Natural killer cell treated with Interleukin-12 subunit alpha and Interleukin-12 subunit beta and Interleukin-15 and Interleukin-18, amount 100 ng/mL, for 72 hours (primary cell): Measurements from ENCODE around the gene MRTFA. TPM values are rescaled to one million over a fixed set of nuclear protein-coding genes. Genes with fewer than 3 reads are reported as not detected.
"Not testable (repeated sequence)": the region's sequence is repeated elsewhere in the genome, so short reads cannot be mapped to it uniquely, and the experiment has no call there.

ENCODE experiments used
- ATAC-seq, 2 donors: fragments of 150-1000 bp; cut with Tn5 transposase in 1 of 2; sonication (Bioruptor Pico), chemical (Tn5 transposase) in 1 of 2; 2 replicates each; pipeline ENCODE4 v1.10.0; 2021
- DNase-seq: peaks from one replicate; pipeline ENCODE4 v3.0.0; 2022; ENCODE audit warnings: low spot score
- H3K27ac Mint-ChIP-seq, 2 donors: 1 replicate in 1 of 2; 2 replicates in 1 of 2; pipeline ENCODE4 v1.8.0; 2022; ENCODE audit warnings: mixed read lengths in 2 of 2, mild to moderate bottlenecking in 1 of 2, moderate library complexity in 1 of 2
- H3K27me3 Mint-ChIP-seq, 2 donors: 1 replicate in 1 of 2; 2 replicates in 1 of 2; pipeline ENCODE4 v1.8.0; 2022; ENCODE audit warnings: mixed read lengths in 2 of 2
- H3K36me3 Mint-ChIP-seq: one replicate; pipeline ENCODE4 v1.8.0; 2022; ENCODE audit warnings: mixed read lengths
- H3K4me1 Mint-ChIP-seq, 2 donors: 1 replicate in 1 of 2; 2 replicates in 1 of 2; pipeline ENCODE4 v1.8.0; 2022; ENCODE audit warnings: low read depth in 2 of 2, mixed read lengths in 2 of 2, mild to moderate bottlenecking in 1 of 2
- H3K4me3 Mint-ChIP-seq: one replicate; pipeline ENCODE4 v1.8.0; 2022; ENCODE audit warnings: mixed read lengths
- H3K9me3 Mint-ChIP-seq: 2 replicates; pipeline ENCODE4 v1.8.0; 2022; ENCODE audit warnings: mixed read lengths
- total RNA-seq, 2 donors: library from RNA; stranded (reverse); gene quantifications; one replicate each; pipeline ENCODE4 v1.2.3, GENCODE V29; 2022

The MRTFA gene
- total RNA-seq, 2 donors from 2014 or later = 53.4 to 86.9 TPM

DNA sequence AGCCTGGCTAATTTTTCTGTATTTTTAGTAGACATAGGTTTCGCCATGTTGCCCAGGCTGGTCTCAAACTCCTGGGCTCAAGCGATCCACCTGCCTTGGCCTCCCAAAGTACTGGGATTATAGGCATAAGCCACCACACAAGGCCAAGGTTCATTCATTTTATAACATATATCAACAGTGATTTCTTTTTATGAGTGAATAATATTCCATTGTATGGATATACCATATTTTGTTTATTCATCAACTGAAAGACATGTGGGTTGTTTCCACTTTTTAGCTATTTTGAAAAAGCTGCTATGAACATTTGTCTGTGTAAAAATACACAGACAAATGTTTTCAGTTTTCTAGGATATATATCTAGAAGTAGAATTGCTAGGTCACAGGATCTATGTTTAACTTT is 116.0 kb downstream of the MRTFA start:
- Mint-ChIP-seq H3K27ac (no peak overlapping the region), H3K4me3 (no peak overlapping the region), H3K27me3 (no peaks in the 10 kb centered on the region), H3K4me1 (peaks cover 20 to 30% of the 10 kb centered on the region in 2 donors), H3K36me3 (peaks cover 5% of the 10 kb centered on the region), H3K9me3 (no peaks in the 10 kb centered on the region)
- no peak for ATAC-seq
- DNase-seq = no peak

GRCh38 chr22:40519948-40520331 is 116.6 kb downstream of the MRTFA start:
- Mint-ChIP-seq H3K27me3 (no peaks in the 10 kb centered on the region), H3K4me1 (peaks cover 20 to 29% of the 10 kb centered on the region in 2 donors), H3K36me3 (peaks cover 5% of the 10 kb centered on the region), H3K27ac (peak overlapping the region in 1 of 2 donors; percentile 67), H3K4me3 (peak overlapping the region; percentile 47), H3K9me3 (no peaks in the 10 kb centered on the region)
- no peak for DNase-seq
- no peak for ATAC-seq

DNA sequence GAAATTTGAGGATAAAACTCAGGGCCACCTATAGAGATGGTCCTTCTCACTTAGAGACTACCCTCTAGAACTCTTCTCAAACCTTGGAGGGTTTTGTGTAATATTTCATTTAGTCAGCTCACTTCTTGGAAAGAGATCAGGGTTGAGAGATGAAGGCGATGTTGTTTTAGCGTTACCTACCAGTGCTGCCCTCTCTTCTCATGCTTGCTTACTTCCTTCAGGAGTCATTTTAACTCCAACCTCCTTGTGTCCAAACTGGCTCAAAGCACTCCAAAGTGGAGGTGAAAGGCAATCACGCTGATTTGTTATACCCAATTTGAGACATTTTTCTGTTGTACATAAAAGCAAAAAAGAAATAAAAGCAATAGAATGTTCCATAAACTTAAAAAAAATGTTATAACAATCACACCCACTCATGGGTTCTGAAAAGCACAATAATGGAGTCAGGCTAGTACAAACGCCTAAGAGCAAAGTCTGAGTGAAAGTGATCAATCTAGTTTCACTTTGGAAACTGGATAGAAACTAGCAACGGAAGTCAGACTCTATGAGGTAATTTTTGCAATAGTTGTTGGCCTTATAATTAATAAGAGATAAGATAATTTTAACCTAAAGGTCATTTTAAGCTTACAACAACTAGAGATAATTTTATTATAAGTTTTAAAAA is 117.1 kb downstream of the MRTFA start:
- ATAC-seq = peak; percentile 67 to 86
- DNase-seq = no peak
- no peaks in the 10 kb centered on the region for H3K27me3 Mint-ChIP-seq
- H3K36me3 Mint-ChIP-seq = peaks cover 5% of the 10 kb centered on the region
- H3K4me3 Mint-ChIP-seq = peak overlapping the region; percentile 71
- peaks cover 20 to 29% of the 10 kb centered on the region in 2 donors for H3K4me1 Mint-ChIP-seq
- H3K9me3 Mint-ChIP-seq = no peaks in the 10 kb centered on the region
- H3K27ac Mint-ChIP-seq = peak overlapping the region; percentile 43 to 67

GRCh38 chr22:40518840-40519239 is 117.7 kb downstream of the MRTFA start:
- DNase-seq (no peak), ATAC-seq (no peak)
- H3K9me3 Mint-ChIP-seq = no peaks in the 10 kb centered on the region
- H3K27me3 Mint-ChIP-seq = no peaks in the 10 kb centered on the region
- peak overlapping the region; percentile 43 to 67 for H3K27ac Mint-ChIP-seq
- peaks cover 20 to 29% of the 10 kb centered on the region in 2 donors for H3K4me1 Mint-ChIP-seq
- peaks cover 5% of the 10 kb centered on the region for H3K36me3 Mint-ChIP-seq
- H3K4me3 Mint-ChIP-seq = peak overlapping the region; percentile 71

- peaks cover 5% of the 10 kb centered on the region for H3K36me3 Mint-ChIP-seq
- H3K9me3 Mint-ChIP-seq = no peaks in the 10 kb centered on the region
- ATAC-seq = no peak
- peaks cover 20 to 22% of the 10 kb centered on the region in 2 donors for H3K4me1 Mint-ChIP-seq
- no peak overlapping the region for H3K4me3 Mint-ChIP-seq
- no peak for DNase-seq
- no peaks in the 10 kb centered on the region for H3K27me3 Mint-ChIP-seq
- no peak overlapping the region for H3K27ac Mint-ChIP-seq
Observed at GRCh38 chr22:40517631-40518030, 118.9 kb downstream of the MRTFA start.

DNA sequence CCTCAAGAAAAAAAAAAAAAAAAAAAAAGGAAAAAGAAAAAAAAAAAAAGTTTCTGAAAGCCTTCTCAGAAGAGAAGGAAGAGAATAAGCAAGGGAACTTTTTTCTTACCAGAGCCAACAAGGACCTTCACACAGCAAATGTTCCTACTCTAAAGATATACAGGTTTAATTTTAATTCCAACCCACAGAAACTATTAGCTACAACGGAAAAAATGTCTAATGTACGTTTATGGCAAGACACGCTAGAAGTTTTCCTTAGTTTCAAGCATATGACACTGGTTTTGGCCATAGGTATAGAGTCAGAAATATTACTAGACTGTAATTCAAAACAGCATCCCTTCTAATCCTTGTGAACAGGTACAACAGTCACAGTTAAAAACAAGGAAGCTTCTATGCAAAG is 120.1 kb downstream of the MRTFA start:
- H3K36me3 Mint-ChIP-seq = peaks cover 5% of the 10 kb centered on the region
- no peak overlapping the region for H3K4me3 Mint-ChIP-seq
- ATAC-seq (no peak), DNase-seq (no peak)
- H3K9me3 Mint-ChIP-seq = no peaks in the 10 kb centered on the region
- H3K27me3 Mint-ChIP-seq = no peaks in the 10 kb centered on the region
- peaks cover 17 to 20% of the 10 kb centered on the region in 2 donors for H3K4me1 Mint-ChIP-seq
- H3K27ac Mint-ChIP-seq = no peak overlapping the region

GRCh38 chr22:40512426-40513136 is 123.9 kb downstream of the MRTFA start:
- H3K36me3 Mint-ChIP-seq = no peaks in the 10 kb centered on the region
- ATAC-seq = no peak
- H3K4me1 Mint-ChIP-seq = peaks cover 0 to 5% of the 10 kb centered on the region in 2 donors

GRCh38 chr22:40511604-40512003 is 124.9 kb downstream of the MRTFA start:
- Mint-ChIP-seq H3K36me3 (no peaks in the 10 kb centered on the region), H3K27me3 (no peaks in the 10 kb centered on the region), H3K9me3 (no peaks in the 10 kb centered on the region), H3K27ac (no peak overlapping the region), H3K4me3 (no peak overlapping the region), H3K4me1 (peaks cover 0 to 5% of the 10 kb centered on the region in 2 donors)
- ATAC-seq = no peak
- DNase-seq = no peak

More at GRCh38 chr22:40512426-40513136, 123.9 kb downstream of the MRTFA start:
- Mint-ChIP-seq H3K27me3 (no peaks in the 10 kb centered on the region), H3K9me3 (no peaks in the 10 kb centered on the region), H3K27ac (no peak overlapping the region), H3K4me3 (no peak overlapping the region)
- DNase-seq = no peak

DNA sequence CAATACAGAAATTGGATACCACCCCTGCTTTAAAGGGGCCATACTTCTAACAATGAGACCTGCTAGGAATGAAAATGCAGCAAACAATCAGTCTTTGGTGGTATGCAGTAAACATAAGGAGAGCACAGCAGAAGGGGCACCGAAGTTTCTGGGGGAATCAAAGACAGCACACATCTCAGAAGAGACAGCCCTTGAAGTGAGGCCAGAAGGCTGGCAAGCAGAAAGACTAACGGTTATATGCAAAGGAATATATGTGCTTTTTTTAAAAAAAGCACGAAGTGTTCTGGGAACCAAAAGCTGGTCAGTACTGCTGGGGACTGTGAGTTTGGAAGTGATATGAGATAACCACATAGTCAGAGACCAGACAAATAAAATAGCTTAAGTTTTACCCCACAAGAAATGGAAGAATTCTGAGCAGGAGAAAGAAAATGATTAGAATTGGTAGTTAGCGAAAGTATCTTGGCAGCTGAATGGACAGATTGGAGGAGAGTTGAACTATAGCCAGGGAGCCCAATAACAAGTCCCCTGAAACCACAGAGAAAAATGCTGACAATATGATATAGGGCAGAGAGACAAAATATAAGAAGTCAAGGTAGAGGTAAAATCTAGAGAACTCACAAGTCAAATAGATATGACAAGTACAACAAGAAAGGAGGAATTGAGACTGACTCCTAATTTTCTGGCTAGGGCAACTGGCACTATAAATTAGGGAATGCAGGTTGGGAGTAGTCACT is 125.7 kb downstream of the MRTFA start:
- H3K9me3 Mint-ChIP-seq = no peaks in the 10 kb centered on the region
- ATAC-seq (no peak), DNase-seq (no peak)
- H3K27me3 Mint-ChIP-seq = no peaks in the 10 kb centered on the region
- no peak overlapping the region for H3K4me3 Mint-ChIP-seq
- H3K4me1 Mint-ChIP-seq = peaks cover 0 to 5% of the 10 kb centered on the region in 2 donors
- no peak overlapping the region for H3K27ac Mint-ChIP-seq
- H3K36me3 Mint-ChIP-seq = no peaks in the 10 kb centered on the region

DNA sequence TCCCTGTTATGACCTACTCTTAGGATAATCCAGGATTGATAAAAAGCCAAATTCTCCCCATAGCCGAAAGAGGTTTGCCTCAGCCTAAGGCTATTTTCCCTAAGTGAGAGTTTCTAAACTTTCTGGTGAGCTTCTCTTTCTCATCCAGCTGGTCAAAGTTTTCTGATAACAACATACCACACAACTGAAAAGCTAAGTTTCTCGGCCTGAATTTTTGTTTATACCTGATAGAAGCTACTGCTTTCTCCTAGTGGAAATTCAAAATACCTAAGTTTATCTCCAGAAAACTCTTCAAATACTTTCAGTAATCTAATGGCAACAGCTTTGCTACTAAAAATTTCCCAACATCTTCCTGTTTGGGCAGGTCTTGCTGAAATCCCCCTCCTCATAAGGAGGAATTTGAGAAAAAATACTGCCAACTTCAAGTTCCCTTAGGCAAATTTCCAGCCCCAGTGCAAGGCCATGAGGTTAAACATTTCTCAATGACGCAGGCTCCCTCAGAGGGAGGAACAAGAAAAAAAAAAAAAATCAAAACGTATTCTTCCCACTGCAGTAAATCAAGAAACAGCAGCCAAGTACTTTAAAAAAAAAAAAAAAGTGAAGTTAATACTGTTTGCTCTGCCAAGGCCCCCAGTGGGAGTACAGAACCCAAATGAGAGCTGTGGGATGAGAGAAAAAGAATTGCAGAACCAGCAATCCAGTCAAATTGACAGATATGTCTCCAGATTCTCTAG is 127.0 kb downstream of the MRTFA start:
- no peaks in the 10 kb centered on the region for H3K9me3 Mint-ChIP-seq

DNA sequence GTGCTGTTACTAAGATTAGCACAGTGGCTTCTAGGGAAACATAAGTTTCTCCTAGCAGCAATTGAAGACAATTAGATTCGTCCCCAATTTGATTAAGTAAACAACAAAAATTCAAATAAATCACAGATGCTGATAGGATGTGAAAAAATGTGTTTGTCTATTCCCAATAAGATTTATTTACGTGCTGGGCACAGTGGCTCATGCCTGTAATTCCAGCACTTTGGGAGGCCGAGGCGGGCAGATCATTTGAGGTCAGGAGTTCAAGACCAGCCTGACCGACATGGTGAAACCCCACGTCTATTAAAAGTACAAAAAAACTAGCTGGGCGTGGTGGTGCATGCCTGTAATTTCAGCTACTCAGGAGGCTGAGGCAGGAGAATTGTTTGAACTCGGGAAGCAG is 128.5 kb downstream of the MRTFA start:
- H3K4me1 Mint-ChIP-seq, H3K36me3 Mint-ChIP-seq, DNase-seq, H3K27ac Mint-ChIP-seq, ATAC-seq, H3K27me3 Mint-ChIP-seq, H3K4me3 Mint-ChIP-seq, H3K9me3 Mint-ChIP-seq: not testable (repeated sequence)

More for the DNA sequence above, 127.0 kb downstream of the MRTFA start:
- H3K27me3 Mint-ChIP-seq = no peaks in the 10 kb centered on the region
- no peak for DNase-seq
- H3K4me1 Mint-ChIP-seq = peaks cover 0 to 5% of the 10 kb centered on the region in 2 donors
- H3K4me3 Mint-ChIP-seq = no peak overlapping the region
- no peak for ATAC-seq
- no peaks in the 10 kb centered on the region for H3K36me3 Mint-ChIP-seq
- H3K27ac Mint-ChIP-seq = no peak overlapping the region

- no peak overlapping the region for H3K4me3 Mint-ChIP-seq
- H3K27me3 Mint-ChIP-seq = no peaks in the 10 kb centered on the region
- no peak overlapping the region for H3K27ac Mint-ChIP-seq
- DNase-seq (no peak), ATAC-seq (no peak)
- H3K9me3 Mint-ChIP-seq = no peaks in the 10 kb centered on the region
- H3K36me3 Mint-ChIP-seq = no peaks in the 10 kb centered on the region
- H3K4me1 Mint-ChIP-seq = peaks cover 6 to 9% of the 10 kb centered on the region in 2 donors
Observed at GRCh38 chr22:40507491-40507890, 129.0 kb downstream of the MRTFA start.

GRCh38 chr22:40506762-40507161 is 129.8 kb downstream of the MRTFA start:
- H3K36me3 Mint-ChIP-seq = no peaks in the 10 kb centered on the region
- no peaks in the 10 kb centered on the region for H3K27me3 Mint-ChIP-seq
- H3K4me1 Mint-ChIP-seq = peaks cover 6 to 9% of the 10 kb centered on the region in 2 donors
- ATAC-seq = no peak
- no peak overlapping the region for H3K4me3 Mint-ChIP-seq
- H3K27ac Mint-ChIP-seq = no peak overlapping the region
- DNase-seq = no peak
- H3K9me3 Mint-ChIP-seq = no peaks in the 10 kb centered on the region
